GM20431 (cell line): ENCODE data around the gene PTGDR2.

Experiments
- in situ Hi-C: fragments of 300-500 bp; cut with MseI, MboI; formaldehyde crosslinking; loops from one replicate; pipeline ENCODE4 v1.15.0; 2020; ENCODE audit warnings: low sequenced_read_pairs; ENCODE audit not compliant: unreplicated experiment

PTGDR2 gene

DNA sequence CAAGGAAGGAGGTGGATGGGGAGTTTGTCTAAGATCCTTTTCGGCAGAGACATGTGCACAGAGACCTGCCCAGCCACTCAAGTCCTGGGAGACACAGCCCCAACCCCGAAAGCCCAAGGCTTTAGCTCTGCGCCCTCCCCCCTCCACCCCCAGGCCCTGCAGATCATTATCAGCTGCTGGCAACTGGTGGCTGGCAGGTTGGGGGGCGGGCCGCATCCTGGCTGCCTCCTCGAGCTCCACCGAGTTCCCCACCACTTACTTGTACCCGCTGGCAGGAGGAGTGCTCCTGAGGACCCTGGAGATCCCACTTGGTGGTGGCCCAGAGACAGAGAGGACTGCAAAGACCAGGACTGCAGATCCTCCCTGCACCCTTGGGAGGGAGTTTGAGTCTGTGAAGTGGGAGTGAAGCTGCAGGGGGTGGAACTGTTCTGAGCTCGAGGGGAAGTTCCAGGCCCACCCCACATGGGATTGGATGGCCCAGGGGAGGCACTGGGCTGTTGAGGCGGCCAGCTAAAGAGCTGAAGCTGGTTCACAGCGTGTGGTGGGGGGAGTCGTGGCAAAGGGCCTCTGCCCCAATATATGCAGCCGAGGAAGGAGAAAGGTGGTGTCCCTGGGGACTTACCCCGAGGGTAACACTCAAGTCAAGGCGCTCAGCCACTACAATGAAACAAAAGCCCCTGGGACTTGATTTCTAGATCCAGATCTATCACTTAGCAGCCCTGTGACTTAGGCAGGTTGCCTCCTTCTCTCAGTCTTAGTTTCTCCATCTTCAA, 33.7 kb downstream of the PTGDR2 start:
- in situ Hi-C loops = no loop called here

DNA sequence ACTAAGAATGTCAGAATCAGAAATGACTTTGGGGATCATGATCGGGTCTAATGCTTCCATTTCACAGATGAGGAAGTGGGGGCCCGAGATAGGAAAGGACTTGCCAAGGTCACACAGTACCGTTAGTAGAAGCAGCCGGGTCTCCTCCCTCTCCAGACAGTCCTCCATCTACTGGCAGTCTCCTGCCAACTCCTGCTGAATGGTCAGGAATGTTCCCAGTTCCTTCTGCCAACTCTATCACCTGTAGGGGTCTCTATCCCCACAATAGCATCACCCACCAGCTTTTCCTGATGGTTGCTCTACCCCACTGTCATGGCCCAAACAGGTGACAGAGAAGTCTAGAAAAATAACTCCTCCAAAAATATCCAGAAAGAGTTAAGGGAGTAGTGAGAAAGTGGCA, 37.7 kb downstream of the PTGDR2 start:
- in situ Hi-C loops = no loop called here

DNA sequence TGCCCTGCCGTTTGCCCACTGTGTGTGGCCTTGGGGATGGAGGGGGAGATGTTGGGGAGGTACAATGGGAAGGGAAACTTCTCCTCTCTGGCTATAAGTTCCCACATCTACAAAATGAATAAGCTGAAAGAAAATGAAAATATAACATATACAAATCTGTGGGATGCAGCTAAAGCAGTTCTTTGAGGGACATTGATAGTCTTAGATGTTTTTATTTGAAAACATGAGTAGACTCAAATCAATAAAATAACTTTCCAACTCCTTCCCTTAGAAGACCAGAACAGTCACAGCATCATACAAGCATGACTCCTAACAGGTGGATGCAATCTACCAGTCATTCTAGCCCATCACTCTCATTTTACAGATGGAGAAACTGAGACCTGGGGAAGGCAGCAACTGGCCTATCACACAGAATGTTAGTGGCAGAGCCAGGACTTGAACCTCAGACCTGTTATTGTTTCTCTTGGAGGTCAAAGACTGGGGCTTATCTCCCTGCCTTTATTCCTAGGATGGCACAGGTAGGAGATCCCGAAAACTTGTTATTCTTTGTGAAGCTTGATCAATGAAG, 39.1 kb downstream of the PTGDR2 start:
- in situ Hi-C loops = no loop called here

DNA sequence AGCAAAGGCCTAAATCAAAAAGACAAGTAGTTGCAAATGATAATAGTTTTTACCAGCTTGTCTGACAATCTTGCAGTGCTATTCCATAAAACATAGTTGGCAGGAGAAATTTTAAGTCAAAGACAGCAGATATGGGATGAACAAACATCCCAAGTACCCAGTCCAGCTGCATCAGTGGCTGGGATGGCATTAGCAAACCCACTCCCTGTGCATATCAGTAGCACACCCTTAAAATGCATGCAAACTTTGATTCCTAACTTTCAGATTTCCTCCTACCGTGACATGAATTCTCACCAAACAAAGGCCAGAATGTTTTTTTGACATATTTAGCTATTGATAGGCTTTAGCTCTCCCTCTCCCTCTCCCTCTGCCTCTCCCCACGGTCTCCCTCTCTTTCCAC, 41.6 kb downstream of the PTGDR2 start:
- in situ Hi-C loops = no loop called here

DNA sequence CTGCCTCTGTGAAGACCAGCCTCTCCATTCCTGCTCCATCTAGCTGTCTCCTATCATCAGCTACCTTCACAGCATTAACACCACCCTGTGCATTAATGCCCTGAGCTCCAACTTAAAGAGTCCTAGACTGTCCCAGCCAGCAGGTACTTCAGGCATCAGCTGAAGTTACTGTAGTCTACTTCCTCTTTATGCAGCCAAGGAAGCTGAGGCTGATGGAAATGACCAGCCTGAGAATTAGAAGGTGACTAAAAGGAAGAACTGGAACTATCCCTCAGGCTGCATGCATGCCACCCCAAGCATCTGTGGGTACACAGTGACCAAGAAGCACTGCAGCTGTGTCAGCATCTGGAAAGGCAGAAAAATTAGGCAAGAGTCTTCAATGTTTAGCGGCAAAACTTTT, 42.4 kb downstream of the PTGDR2 start:
- in situ Hi-C loops = no loop called here

DNA sequence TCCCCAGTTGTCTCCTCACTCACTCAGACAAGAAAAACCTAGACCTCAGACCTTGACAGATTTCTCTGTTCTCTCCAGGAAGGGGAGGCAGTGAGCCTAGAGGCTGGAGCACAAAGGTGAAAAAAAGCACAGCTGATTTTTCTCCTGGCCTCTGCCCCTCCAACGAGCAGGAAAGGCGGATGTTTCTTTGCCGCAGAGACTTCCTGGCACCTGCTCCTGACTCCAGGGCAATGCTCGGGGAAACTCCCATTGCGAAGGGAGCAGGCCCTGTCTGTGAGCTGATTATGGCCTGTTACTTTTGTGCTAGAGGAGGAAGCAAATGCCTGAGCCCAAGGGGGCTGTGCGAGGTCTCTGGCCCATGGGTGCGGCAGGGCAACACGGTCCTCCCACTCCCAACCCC, 45.2 kb downstream of the PTGDR2 start:
- in situ Hi-C loops = no loop called here

DNA sequence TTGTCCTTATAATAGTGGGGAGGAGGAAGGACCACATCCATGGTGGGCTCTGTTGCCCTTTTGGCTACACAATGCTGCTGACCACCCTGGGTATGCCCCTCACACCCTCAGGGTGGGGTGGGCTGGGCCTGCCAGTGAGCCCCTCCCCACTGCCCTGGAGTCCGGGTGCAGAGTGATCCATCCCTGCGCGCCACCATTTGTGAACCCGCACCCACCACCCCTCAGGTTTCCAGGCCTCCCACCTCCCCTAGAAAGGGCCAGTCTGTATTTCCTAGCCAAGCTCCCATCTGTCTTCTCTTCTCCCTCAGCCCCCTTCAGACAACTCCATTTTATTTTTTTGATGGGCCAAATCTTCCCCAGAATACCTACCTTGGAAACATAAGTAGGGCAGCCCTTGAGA, 45.6 kb downstream of the PTGDR2 start:
- in situ Hi-C loops = no loop called here

DNA sequence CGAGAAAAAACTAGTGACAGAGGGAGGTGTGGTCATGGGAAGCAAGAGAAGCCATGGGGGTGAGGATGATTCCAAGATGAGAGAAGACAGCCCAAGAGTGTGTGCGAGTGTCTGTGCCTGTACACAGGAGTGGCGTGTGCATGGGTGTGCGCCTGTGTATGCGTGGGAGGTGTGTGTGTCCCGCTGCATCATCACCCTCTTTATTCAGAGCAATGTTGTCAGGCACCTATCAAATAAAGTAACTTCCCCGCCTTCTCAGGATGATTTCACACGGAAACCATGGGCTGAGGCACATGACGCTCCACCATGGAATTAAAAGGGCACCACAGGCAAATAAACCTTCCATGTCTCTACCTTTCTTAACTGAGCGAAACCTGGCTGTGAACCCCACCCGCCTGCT, 46.1 kb downstream of the PTGDR2 start:
- in situ Hi-C loops = no loop called here

DNA sequence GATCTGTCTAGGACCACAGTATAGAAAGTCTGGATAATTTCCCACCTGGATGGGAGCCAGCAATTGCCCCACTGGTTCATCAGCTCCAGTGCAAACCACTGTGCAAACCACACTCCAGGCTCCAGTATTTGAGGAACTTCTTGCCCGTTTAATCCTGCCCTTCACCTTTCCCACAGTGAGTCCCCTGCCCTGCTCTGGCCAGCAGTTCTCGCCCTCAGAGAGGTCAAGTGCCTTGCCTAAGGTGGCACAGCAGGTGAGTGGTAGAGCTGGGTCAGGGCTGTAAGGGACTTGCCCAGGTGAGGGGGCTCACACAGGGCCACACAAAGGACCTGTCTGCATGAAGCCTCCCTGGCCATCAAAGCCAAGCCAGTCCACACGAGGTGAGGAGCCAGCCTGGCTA, 46.5 kb downstream of the PTGDR2 start:
- in situ Hi-C loops = no loop called here

DNA sequence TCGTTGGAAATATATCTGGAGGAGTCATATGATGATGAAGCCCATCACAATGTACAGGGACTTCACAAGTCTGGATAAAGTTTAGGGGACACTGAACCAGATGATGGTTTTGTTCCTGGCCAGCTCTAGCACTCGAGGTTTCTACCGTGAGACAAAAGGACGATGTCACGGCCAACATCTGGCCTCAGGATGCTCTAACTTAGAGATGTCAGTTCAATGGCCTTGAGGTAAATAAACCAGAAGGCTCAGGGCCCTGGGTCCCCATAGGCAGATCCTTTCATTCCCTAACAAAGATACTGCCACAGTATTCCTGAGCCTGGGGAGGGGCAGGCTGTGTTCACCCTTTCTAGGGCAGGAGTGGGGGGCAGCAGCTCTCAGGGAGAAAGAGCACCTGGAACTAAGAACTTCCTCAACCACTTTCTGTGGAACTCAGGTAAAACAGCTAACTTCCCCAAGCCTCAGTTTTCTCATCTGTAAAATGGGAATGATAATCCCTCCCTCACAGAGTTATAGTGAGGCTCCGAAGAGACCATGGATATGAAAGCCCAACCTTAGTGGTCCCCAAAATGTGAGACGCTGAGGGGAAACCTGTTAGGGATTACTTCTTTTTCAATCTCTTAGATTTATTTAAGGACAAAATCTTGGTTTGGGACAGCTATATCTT, 52.3 kb downstream of the PTGDR2 start:
- in situ Hi-C loops = no loop called here

DNA sequence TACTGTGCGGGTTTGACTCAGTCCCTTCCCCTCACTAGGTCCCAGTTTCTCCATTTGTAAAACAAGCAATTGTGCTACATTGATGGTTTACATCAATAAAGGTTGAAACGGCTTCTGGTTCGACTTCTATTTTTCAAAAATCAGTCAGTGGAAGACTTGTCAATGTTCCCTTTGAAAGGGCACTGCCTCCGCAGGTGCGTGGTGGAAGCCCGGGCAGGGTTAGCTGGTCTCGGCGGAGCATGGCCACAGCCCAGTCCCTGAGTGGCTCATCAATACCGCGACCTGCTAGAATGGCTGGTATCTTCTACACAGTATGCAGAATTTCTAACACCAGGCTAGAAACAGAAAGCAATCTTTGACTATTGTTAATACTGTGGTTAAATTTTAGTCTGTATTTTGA, 54.6 kb downstream of the PTGDR2 start:
- in situ Hi-C loops = no loop called here
